Measurements from ENCODE around the gene POTED.
"Not testable (repeated sequence)": the region's sequence is repeated elsewhere in the genome, so short reads cannot be mapped to it uniquely, and the experiment has no call there.

POTED gene

DNA sequence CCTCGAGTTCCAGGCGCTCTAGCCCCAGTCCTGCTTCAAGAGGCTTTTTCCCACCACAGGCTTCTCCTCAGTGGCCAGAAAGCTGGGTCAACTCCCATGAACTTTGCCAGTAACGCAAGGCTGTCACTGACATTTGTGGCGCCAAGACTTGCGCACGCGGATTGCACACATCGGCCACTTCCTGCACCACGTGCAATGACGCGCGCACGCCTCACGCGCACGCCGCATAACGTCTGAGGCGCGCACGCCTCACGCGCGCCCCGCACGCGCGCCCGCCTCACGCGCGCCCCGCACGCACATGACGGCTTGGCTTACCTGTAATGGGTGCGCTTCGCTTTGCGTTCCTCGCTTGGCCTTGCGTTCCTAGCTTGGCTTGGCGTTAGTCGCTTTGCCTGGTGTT is at the start of gene POTED:
Gene POTED, plus strand, starts transcription at position 301 of the 400 bp plus-strand sequence. CDS start 452 bp downstream, outside the sequence.
- H3K27ac Mint-ChIP-seq; H3K36me3 Mint-ChIP-seq; H3K9me3 Mint-ChIP-seq (ENCODE audit: low read depth); H3K4me1 Mint-ChIP-seq (ENCODE audit: low read depth); H3K4me3 Mint-ChIP-seq; H3K27me3 Mint-ChIP-seq: not testable (repeated sequence)

DNA sequence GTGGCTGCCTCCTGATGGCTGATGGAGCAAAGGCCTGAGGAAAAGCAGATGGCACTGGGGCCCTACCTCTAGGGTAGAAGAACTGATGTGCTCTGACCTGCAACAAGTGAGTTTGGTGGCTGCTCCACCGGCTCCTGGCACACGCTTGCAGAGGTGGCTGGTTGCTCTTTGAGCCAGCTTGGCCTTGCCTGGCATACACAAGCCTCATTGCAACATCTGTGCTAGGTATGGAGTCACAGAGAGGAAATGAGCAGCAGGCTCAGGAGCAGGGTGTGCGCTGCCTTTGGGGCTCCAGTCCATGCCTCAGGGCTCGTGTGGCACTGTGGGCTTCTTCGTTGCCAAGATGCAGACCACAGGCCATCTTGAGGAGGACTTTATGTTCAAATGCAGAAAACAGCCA is 40.5 kb downstream of the POTED start:
- H3K27me3 Mint-ChIP-seq = not testable (repeated sequence)

DNA sequence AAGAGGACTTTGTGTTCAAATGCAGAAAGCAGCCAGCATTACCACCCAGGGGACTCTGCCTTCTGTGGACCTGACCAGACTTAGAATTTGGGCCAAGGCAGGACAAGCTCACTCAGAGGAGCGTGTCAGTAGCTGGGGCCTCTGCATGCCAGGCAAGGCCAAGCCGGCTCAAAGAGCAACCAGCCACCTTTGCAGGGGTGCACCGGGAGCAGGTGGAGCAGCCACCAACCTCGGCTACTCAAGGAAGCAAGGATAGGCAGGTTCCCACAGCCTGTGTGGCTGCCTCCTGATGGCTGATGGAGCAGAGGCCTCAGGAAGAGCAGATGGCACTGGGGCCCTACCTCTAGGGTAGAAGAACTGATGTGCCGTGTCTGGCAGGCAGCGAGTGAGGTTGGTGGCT is 42.2 kb downstream of the POTED start:
- H3K36me3 Mint-ChIP-seq; H3K27me3 Mint-ChIP-seq; H3K4me3 Mint-ChIP-seq; H3K4me1 Mint-ChIP-seq (ENCODE audit: low read depth); H3K9me3 Mint-ChIP-seq (ENCODE audit: low read depth); H3K27ac Mint-ChIP-seq: not testable (repeated sequence)

More for the DNA sequence above, 40.5 kb downstream of the POTED start:
- H3K4me1 Mint-ChIP-seq (ENCODE audit: low read depth); H3K36me3 Mint-ChIP-seq; H3K9me3 Mint-ChIP-seq (ENCODE audit: low read depth); H3K4me3 Mint-ChIP-seq; H3K27ac Mint-ChIP-seq: not testable (repeated sequence)

Measured in activated naive CD8-positive, alpha-beta T cell (primary cell).